HG03039 (cell line): ENCODE results near the gene VAPB.
"Not testable (repeated sequence)": the region's sequence is repeated elsewhere in the genome, so short reads cannot be mapped to it uniquely, and the experiment has no call there.

ENCODE experiments used
- ATAC-seq: cut with Tn5 transposase; IDR thresholded peaks from one replicate; pipeline ENCODE4 v1.9.1; 2021; ENCODE audit warnings: mild to moderate bottlenecking, moderate library complexity; ENCODE audit not compliant: unreplicated experiment

The VAPB gene, protein sequence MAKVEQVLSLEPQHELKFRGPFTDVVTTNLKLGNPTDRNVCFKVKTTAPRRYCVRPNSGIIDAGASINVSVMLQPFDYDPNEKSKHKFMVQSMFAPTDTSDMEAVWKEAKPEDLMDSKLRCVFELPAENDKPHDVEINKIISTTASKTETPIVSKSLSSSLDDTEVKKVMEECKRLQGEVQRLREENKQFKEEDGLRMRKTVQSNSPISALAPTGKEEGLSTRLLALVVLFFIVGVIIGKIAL

DNA sequence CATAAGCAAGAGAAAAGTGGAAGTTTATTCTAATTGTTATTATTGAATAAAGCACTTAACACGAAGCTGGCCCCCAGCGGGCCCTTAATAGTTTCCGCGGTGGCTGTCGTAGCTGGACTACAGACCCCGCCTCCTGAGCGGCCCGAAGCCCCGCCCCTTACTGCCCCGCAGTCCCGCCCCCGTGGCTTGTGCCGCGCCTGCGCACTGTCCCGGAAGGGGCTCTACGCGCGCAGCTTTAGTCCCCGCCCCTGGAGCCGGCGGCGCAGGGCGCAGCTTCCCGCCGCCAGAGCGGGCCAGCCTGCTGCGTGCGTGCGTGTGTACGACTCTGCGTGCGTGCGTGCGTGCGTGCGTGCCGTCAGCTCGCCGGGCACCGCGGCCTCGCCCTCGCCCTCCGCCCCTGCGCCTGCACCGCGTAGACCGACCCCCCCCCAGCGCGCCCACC is at the start of gene VAPB:
VAPB (plus strand) TSS at position 348 of the 442 bp plus-strand sequence. CDS start 231 bp downstream, outside the sequence.
- peak; percentile 93 for ATAC-seq

DNA sequence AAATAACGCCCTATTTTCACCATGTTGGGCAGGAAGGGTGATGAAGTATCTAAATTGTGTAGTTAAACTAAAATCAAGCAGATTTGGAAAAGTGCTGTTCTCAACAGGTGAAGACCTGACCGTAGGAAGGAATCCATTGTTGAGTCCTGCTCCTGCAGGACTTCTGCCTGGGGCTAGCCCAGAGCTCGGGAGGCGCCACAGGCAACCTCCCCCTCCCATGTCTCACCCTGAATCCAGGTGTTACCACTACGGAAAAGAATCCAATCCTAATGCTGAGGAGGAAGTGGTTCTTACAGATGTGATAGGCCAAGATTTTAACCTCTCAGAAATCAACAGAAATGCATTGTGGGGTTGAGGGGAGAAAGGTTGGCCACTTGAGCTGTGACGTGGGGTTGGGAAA is 49.3 kb upstream of the VAPB start:
- no peak for ATAC-seq

DNA sequence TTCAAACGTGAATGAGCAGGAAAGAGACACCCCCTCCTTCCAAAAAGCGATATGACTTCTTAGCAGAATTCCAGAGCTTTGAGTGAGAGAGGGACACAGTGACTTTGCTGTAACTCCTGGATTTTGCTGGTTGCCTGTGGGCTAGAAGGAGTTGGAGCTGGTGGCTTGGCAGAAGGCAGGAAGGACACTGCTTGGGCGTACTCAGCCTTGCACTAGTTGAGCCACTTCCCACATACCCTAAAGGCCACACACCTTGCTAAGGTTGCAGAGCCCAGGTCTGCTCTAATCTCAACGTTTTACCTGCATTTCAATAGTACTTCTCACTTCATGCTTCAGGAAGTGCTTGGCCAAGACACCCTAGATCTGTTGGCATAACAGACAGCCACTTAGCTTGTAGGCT is 48.9 kb upstream of the VAPB start:
- no peak for ATAC-seq

DNA sequence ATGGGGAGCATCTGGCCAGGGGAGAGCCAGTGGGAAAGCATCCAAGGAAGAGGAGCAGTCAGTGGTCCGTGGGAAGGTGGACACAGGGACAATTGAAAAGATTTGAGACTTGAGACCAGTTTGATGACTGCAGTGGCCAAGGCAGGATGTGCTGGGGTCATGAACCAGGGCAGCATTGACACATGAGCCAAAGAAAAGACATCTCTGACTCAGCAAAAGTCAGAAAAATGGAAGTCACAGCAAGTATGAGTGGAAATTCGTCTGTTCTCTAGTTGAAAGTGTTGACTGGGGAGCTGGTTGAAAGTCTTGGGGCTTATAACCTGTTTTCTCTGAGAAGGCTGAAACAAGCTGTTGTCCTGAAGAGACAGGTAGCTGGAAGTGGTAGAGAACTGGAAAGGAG is 48.2 kb upstream of the VAPB start:
- ATAC-seq, result no peak

DNA sequence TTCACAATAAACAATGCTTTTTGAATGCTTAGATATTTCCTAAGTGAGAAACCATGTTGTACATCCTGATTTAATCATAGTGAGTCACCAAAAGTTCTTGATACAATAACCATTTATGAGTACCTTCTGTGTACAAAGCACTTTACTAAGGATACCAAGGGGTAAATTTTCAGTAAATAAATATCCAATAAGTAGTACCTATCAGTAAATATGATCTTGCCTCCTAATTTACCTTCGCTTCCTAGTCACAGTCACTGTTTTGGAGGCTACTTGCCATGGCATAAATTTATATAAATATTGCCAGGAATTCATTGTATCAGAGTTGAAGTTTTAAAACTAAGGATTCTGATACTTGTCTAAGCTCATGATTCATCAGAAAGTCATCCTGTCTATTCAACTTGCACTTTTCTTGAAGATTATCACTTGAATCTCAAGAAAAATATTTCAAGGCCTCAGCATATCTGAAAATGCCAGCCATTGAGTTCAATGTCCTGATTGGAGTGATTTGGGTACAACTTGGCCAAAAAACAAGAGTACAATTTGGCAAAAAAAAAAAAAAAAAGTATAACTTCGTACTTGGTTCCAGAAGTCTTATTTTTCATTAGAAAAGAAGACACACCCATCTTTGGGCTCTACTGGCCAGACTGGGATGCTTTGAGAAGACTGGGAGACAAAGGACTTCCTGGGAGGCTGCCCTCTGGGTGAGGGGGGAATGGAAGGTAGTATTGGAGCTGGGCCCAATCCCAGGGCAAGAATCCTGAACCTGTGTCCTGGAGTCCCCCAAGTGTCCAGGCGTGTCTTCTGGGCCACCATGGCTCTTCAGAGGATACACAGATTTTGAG is 46.7 kb upstream of the VAPB start:
- no peak for ATAC-seq

DNA sequence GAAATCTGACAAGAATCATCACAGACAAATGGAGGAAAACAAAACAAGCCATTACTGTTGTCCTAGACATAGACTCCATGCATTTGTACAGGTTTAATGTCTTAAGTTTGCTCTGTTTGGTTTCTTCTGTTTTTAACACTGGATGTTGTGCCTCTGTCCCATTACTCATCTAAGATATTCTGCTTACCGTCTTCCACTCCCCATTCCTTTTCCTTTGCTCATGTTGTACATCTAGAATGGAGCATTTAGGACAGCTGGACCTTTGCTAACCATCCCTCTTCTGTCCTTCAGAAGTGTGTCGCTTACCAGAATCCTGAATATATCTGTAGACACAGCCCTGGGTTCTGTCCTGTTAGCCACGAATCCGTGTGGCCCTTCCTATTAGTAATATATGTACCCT is 44.3 kb upstream of the VAPB start:
- ATAC-seq, result no peak

DNA sequence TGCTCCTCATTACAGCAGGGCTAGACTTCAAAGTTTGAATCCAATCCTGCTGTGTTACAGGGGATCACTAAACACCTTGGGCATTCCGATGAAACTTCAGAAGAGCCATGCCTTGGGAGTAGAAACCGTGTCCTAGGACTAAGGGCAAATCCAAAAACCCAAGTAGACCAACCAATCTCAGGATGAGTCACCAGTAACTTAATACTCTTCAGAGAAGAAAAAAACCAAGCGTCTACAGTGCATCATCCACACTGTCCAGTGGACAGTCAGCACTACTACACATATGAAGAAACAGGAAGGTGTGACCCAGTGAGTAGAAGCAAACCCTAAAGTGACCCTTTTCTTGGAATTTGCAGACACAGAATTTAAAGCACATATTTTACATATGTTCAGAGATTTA is 39.5 kb upstream of the VAPB start:
- no peak for ATAC-seq

DNA sequence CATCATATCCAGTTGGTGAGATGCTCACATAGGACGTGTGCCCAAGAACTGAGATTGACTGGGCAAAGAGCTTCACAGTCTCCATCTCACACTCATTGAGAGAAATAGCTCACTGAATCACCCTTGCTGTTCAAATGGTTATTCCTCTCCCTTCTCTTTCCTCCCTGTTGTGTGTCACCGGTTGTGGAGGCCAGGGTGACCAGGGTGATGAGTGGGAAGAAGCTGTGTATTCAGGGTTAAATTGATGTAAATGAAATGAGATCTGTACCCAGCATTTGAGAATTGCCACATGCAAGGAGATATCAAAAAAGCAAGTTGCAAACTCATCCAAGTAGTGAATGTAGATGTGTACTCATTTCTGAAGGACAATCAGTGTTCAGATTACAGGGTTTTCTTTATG is 36.6 kb upstream of the VAPB start:
- ATAC-seq, result no peak

DNA sequence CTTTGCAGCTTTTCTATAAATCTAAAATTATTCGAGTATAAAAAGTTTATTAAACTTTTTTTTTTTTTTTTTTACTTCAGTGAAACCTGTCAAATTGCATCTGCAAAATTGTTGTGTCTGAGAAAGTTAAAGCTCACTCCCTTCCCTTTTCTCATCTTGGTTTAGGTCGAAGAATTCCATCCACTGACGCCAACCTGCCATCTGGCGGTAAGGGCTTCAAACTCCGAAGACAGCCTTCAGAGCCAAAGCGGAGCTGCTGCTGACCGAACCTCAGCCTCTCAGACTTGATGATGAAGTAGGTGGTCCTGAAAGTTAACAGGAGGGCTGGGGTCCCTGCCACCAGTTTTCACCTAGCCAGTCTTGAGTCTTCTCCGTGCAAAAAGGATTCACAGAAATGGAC is 29.6 kb upstream of the VAPB start:
- no peak for ATAC-seq

DNA sequence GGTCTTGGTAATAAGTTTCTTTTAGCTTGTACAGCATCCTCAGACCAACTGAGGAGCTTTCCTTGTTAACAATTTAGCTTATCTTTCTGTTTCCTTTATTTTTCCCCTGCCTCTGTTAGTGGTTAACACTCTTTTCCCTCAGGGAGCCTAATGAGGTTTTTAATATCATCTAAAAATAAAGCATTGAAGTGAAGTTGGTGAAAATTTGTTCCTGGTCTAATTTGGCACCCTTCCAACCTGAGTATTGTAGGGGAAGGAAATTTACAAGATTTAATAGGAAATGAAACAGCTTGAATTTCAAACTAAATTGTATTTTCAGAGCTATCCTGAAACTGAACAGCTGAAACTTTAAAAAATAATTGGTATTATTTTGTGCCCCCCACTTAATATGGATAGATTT is 28.1 kb upstream of the VAPB start:
- ATAC-seq, result no peak

DNA sequence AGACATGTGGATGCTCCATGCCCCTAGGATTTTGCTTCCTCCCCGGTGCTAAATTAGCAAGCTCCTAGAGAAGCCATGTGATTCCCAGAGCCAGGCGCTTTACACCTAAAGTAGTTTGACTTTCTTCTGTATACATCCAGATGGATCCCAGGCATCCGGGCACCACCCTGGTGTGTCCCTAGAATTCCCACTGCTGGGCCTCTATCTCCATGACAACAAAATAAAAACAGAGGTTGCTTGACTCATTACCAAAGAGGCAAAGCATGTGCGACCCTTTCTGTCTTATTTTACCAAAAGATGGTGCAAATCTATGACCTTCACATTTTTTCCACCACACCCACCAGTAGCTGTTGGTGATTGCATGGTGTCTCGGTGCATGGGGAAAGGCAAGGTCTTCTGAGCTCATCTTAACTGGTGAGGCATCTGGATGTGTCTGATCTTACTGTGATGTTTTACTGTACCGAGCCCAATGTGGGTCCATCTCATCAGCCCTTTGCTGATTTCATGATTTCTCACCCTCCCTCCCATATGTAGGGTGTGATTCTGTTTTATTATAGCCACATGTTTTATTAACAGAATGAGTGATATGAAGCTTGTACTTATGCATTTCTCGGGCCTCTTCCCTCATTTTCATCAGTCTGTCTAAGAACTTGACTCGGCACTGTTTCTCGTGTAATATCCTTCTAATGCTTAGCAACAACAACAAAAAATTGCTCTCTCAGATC is 27.4 kb upstream of the VAPB start:
- ATAC-seq, result no peak

DNA sequence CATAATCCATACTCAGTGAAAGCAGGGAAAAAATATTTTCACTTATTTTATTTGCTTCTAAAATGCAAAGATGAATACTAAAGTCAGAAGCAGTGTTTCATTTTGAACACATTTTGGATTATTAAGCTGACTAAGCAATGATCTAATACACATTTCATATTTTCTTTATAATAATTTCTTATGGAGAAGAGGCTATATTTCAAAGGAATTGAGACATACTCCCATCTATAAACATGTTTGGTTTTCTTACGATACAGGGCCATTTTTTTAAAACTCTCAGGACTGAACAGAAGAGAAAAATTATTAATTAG is 26.9 kb upstream of the VAPB start:
- no peak for ATAC-seq

DNA sequence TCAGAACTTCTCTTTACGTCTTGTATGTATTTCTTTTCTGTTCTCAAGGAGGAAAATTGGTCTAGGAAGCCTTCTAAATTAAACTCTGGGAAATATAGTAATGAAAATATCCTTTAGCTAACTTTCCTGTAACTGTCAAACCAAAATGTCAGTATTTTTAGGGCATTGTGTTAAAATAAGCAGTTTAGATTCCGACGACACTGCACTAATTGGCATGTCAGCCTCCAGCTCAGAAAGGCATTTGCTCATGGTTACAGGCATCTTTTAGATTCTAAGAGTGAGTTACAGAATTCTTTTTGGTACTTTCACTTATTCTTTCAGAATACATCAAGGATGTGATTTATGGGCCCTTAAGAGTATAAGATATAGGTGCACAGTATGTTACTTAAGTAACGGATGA is 26.1 kb upstream of the VAPB start:
- ATAC-seq, result no peak

DNA sequence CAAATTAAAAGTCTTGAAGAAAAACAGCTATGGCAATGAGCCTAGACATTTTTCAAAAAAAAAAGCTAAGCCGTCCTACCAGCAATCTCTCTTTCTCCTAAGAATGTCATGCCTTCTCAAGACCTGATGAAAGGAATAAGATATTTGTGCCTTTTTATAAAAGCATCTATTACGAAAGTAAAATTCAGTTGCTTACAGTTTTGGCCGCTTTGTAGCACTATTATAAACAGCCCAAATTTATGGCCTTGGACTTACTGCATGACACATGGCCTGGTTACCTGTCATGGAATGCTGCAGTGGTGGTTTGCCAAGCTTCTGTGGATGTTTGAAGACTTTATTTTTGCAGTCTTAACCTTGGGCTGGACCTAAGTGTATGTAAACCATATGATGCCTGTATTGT is 22.2 kb upstream of the VAPB start:
- no peak for ATAC-seq

DNA sequence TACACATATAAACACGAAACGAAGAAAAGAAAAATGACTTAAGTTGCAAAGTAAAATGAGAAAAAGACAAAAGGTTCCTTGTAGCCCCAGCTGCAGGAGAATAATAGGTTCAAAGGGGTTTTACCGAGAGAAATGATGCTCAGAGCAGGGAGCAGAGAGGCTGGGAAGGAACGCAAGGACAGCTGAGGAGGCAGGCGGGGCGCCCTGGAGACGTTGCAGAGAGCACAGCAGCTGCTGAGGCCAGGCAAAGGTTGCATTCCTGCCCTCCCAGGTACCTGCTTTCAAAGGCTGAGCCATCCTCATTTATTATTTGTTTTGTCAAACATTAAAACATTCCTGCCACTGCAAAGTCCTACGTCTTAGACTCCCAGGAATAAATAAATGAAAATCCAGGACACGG is 16.2 kb upstream of the VAPB start:
- no peak for ATAC-seq

DNA sequence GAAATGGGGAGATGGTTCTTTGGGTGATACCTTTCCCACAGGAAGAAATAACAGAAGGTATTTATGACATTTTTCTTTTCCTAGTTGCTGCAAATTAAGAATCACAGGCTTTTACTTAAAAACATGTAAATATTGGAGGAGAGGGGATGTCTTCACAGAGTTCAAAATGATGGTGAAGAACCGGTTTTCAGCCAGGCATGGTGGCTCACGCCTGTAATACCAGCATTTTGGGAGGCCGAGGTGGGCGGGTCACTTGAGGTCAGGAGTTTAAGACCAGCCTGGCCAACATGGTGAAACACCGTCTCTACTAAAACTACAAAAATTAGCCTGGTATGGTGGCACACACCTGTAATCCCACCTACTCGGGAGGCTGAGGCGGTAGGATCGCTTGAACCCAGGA is 15.7 kb upstream of the VAPB start:
- ATAC-seq, result not testable (repeated sequence)

DNA sequence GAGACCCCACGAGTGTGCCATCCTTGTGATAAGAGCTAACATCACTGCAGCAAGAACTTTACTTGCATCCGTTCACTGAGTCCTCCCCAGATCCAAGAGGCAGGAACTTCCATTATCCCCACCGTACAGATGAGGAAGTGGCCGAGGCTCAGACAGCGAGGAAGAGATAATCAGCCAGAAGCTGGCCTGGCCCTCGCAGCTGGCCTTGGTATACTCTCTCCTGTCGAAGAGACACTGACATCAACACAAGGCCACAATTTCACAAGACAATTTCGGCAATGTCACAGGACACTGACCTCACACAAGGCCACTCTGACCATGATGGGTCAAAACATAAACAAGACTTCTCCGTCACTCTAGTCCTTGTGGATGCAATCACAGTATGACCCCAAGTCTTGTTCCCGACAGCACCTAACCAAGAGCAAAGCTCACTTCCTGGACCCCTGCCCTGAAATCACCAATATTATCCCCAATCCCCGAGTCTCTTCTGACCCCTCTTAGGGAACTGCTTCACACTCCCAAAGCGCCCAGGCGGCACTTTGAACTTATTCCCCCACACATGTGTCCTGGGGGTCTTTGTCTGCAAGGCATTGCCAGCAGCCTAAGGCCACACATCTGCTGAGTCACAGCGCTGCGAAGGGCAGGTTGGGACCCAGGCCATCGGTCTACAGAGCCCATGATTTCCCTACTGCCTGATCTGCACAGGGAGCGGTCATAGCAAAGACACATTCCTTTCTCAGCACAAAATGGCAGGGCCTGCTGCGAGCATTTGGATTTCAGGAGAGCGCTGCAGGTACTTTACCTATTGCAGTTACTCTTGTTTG is 14.8 kb upstream of the VAPB start:
- ATAC-seq, result no peak

DNA sequence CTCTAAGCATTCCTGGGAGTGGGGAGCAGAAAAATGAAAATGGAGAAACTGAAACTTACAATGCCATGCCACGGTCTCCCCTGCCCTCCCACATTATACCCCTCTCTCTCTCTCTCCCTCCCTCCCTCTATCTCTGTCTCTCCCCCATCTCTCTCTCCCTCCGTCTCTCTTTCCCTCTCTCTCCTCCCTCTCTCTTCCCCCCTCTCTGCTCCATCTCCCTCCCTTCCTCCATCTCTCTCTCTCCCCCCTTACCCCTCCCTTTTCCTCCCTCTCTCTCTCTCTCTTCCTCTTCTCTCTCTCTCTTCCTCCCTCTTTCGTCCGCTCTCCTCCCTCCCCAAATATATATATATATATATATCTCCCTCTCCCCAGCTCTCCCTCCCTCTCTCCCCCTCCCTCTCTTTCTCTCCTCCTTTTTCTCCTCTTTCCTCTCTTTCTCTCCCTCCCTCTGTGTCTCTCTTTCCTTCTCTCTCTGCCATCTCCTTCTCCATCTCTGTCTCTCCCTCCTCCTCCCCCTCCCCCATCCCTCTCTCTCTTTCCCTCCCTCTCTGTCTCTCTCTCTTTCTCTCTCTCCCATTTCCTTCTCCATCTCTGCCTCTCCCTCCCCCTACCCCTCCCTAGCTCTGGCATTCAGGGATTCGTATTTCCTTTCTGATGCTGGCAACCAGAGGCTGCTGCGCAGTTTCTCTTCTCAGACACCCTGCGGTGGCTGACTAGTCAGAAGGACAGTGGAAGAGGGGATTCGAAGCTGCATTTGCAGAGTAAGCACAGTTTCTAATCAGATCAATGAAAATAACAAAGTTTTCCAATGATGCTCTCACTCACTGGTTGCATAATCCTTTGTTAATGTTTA is 13.9 kb upstream of the VAPB start:
- ATAC-seq, result no peak

DNA sequence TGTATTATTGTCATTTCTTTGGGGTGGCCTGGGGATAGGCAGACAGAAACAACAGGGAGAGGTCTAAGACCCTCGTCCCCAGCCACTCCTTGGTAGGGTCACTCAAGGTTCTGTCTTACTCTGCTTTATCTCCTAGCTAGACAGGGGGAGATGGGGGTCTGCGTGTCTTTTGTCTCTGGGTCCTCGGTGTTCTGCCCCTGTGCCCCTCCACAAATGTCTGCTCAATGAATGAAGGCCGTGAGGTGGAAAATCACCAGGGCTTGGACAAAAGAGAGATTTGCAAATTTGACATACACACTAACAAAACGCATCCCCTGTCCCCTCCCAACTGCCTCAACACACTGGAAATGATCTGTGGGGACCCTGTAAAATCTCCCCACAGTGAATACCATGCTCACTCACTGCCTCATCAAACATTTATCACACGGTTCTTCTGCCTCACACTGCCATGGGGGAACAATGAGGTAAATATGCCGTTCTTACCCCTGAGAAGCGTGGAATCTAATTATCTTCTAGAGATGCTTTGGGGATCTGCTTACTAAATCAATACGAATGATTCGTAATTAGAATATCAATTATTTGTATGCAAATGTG is 13.2 kb upstream of the VAPB start:
- ATAC-seq, result no peak

DNA sequence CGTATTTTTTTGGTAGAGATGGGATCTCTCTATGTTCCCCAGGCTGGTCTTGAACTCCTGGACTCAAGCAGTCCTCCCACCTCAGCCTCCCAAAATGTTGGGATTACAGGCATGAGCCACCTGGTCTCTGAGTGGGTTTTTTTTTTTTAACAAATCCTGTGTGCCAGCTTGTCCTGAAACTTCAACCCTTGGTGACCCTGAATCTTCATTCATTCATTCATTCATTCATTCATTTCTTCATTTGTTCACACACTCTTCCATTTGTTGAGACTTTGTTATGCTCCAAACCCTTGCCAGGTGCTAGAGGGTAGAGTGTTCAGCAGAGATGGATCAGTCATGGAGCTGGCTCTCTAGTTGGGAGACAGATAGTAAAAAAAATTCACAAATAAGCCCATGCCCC is 12.0 kb upstream of the VAPB start:
- no peak for ATAC-seq
